Endometrial microvascular endothelial cells (primary cell): Measurements from ENCODE around the gene CRYL1. TPM values are rescaled to one million over a fixed set of nuclear protein-coding genes. Genes with fewer than 3 reads are reported as not detected.

Experiments
- in situ Hi-C: cut with HindIII; loops from 2 replicates; pipeline ENCODE4 v1.10.0; 2017; ENCODE audit warnings: low sequenced_read_pairs, low pct_unique_long_range_greater_than_20kb; ENCODE audit errors: inconsistent ontology term
- total RNA-seq: library from RNA; depleted of rRNA; stranded (reverse); fragments of >200 nt; gene quantifications from one replicate; pipeline ENCODE4 v1.2.3, GENCODE V29; 2015; ENCODE audit errors: inconsistent ontology term

CRYL1 gene, protein sequence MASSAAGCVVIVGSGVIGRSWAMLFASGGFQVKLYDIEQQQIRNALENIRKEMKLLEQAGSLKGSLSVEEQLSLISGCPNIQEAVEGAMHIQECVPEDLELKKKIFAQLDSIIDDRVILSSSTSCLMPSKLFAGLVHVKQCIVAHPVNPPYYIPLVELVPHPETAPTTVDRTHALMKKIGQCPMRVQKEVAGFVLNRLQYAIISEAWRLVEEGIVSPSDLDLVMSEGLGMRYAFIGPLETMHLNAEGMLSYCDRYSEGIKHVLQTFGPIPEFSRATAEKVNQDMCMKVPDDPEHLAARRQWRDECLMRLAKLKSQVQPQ
- total RNA-seq = 53.2 TPM

DNA sequence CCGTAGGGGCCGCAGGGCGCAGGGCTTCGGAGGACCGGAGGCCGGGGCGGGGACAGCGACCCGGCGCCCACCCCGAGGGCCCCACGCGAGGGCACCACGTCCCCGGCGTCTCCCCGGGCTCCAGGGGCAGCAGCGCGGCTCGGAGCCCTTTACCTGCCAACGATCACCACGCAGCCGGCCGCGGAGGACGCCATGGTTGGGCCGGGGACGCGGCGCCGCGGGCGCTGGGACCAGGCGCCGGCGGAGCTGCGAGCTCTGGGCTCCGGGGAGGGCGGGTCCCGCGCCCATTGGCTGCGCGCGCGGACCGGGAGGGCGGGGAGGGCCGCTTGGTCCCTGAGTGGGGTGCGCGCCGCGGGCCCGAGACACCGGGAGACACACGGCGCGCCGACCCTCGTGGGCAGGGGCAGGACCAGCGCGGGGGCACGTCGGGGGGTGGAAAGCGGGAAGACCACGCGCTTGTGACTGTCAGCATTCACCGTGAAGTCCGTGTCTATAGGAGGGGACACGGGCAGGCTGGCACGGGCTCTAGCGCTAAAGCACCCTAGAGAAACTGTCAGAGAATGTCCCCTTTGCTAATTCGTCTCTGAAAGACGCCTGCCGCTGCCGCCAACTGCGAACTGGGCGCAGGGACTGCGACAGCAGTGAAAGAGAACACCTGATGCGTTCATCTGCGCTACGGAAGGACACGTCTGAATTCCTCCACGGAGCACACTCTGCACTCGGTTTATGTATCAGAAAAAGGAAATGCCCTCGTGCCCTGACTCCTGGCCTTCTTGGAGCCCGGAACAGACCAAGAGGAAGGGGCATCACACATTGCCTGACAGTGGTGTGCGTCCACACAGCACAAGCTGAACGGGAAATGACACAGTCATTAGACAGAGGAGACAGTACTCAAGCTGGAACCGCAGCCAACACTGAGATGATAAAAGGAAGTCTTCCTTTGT lies at the start of gene CRYL1:
CRYL1 (minus strand) TSS at position 257 of the 944 bp plus-strand sequence; CDS start at position 194, 63 bp downstream.
- in situ Hi-C loops = no loop called here

DNA sequence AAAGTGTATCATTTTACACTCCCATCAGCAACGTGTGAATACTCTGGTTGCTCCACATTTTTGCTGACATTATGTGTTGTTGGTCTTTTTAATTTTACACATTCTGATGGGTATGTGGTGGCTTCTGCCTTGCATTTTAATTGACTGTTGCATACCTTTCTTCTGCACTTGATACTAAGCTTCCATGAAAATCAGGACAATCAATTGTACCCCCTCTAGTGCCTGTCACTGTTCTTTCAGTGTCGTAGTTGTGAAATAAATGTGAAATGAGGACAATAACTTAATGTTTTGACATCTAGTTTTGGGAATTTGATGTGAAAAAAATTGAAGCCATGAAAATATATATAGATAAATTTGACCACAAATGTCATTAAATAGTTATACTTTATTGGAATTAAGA lies 48.0 kb upstream of the CRYL1 start:
- in situ Hi-C loops = no loop called here

DNA sequence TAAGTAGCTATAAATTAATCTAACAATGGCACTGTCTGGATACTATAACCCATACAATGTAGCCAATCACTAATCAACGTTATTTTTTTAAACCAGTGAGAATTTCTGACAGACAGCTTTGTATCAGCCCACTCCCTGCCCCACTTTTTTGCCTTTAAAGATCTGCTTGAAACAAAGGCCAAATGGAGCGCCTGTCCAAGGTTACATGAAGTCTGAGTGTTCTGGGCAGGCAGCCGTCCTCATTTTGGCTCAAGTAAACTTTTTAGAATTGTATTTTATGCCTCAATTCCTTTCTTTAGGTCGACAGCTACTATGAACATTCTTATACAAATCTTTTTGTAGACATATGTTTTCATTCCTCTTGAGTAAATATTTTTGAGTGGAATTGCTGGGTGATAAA lies 47.5 kb upstream of the CRYL1 start:
- in situ Hi-C loops = no loop called here

DNA sequence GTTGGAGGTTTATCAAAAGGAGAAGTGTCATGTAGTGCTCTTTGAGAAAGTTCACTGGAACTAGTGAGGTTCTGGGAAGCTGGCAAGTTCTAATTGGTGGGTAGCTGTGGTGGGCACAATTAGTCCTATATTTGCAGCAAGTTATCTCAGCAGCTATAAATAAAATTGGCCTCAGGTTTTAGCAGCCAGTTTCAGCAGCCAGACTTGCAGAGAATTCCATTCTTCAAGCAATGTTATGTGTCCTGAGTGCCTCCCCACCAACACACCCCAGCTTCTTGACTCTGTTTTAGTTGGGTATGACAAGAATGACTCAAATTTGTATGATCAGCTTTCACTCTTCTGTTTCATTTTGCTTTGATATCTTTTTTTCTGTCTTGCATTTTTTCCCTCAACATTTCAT lies 46.0 kb upstream of the CRYL1 start:
- in situ Hi-C loops = no loop called here

DNA sequence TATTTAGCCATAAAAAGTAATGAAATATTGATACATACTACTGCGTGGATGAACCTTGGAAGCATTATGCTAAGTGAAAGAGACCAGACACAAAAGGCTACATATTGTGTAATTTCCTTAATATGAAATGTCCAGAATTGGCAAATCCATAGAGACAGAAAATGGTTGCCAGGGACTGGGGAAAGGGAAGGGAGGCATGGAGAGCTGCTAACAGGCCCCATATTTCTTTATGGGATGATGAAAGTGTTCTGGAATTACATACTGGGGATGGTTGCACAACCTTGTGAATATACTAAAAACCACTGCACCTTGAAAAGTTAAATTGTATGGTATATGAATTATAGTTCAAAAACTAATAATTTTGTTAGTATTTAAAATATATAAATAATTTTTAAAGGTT lies 44.9 kb upstream of the CRYL1 start:
- in situ Hi-C loops = no loop called here

DNA sequence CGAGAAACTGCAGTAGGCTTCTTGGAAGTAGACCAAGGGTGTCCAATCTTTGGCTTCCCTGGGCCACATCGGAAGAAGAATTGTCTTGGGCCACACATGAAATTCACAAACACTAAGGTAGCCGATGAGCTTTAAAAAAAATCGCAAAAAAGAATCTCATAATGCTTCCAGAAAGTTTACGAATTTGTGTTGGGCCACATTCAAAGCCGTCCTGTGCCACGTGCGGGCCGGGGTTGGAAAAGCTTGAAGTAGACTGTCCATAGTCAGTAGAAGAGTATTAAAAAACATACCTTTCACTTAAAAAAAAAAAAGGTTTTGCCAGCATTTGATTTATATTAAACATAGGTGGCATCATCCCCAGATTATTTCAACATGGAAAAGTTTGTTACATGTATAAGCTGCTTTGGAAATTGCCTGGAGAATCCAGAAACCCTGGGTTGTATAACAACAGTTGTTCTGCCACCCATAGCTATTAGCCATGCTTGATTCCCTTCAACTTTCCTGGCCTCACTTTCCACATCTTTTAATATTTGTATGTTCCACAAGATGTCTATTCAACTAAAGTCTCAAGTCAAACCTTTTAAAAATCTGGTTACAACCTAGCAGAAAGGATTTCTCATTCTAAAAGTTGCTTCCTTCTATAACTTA lies 42.3 kb upstream of the CRYL1 start:
- in situ Hi-C loops = no loop called here

DNA sequence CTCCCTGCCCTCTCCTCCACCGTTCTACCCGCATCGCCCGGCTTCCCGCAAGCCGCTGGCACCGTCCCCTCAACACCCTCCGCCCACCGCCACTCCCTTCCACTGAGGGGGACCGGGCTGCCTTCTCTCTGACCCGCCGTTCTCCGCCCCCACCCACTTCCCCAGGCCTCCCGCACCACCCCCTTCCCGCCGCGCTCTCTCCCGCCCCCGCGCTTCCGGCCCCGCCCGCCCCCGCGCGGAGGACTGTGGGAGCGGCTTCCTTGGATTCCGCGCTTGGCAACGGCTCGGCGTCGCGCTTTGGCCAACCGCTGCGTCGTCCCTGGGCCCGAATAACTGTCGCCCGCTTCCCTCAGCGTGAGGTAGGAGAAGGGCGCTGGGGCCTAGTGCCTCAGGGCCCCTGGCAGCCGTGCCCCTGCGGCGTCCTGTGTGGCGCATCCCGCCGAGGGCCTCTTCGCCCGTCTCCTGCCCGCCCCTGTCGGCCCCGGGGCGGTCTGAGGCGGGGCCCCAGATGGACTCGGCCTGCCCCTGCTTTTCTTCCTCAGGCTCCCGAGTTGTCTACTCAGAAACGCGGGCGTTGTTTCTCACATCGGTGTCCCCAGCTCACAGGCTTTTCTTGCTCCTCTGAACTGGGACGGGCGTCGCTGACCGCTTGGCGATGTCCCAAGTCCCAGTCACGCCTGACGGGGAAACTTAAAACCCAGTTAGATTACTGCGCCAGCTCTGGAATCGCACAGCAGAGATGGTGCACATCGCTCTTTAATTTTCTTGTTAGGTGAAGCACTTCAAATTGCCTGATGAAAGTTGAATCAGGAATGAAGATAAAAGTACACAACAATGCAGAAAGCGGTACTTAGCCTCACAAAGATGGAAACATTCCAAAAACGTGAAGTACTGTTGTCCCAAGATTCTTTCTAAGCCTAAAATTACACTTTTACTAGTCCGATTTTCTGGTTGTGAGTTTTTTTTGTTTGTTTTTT lies 41.5 kb upstream of the CRYL1 start, which contains the start of gene IFT88:
IFT88 (plus strand) TSS at position 260 of the 977 bp plus-strand sequence. CDS start 7,229 bp downstream, outside the sequence.
- in situ Hi-C loops = no loop called here

DNA sequence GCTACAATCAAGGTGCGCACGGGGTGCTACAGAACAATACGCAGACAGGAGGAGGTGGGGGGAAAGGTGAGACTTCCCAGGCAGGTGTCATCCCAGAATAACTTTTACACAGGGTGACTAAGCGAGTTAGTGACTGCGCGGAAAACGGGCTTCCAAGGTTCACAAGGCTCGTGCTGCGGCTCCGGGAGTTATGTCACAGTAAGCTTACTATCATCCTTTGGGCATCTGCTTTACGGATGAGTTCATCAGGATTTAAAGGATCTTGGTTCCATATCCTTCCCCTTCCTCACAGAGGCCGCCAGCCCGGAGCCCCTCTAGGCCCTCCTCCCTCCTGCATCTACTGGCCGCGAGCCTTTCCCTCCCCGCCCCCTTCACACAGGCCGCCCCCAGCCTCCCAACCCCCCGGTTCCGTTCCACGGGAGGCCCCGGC lies 40.8 kb upstream of the CRYL1 start:
- in situ Hi-C loops = no loop called here

DNA sequence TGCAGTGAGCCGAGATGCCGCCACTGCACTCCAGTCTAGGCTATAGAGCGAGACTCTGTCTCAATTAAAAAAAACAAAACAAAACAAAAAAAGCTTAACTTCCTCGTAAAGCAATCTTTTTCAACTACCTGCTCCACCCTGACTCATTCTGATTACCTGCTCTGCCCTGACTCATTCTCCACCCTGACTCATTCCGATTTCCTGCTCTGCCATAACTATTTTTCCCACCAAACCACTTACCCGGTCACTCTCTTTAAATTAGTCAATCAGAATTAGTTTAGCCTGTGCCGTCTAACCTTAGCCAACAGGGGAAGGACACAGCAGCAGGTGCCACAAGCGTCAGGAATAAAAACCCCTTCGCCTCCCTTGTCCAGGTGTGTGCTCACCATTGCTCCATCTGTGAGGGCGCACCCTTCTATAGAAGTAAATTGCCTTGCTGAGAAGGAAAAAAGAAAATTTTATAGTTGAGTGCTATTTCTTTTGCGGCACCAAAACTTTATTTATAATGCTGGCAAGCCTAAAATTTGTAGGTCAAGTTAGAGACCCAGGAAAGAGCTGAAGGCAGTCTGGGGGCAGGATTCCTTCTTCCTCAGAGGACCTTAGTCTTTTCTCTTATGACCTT lies 39.6 kb upstream of the CRYL1 start:
- in situ Hi-C loops = no loop called here

DNA sequence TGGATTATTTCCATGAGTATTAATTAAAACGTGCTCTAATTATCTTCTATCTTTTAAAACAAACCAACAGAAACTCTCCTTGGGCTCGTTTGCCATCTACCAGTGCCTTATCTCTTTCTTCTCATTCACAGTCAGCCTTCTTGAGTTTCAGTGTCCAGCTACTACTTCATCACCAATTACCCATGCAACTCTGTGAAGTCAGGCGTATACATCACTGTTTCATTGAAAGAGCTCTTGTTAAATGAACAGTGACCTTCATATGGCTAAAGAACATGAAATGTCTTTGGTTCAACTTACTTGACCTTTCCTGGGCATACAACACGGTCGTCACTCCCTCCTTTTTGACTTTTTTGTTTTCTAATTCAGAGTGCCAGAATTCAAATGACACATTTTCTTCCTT lies 36.1 kb upstream of the CRYL1 start:
- in situ Hi-C loops = no loop called here

DNA sequence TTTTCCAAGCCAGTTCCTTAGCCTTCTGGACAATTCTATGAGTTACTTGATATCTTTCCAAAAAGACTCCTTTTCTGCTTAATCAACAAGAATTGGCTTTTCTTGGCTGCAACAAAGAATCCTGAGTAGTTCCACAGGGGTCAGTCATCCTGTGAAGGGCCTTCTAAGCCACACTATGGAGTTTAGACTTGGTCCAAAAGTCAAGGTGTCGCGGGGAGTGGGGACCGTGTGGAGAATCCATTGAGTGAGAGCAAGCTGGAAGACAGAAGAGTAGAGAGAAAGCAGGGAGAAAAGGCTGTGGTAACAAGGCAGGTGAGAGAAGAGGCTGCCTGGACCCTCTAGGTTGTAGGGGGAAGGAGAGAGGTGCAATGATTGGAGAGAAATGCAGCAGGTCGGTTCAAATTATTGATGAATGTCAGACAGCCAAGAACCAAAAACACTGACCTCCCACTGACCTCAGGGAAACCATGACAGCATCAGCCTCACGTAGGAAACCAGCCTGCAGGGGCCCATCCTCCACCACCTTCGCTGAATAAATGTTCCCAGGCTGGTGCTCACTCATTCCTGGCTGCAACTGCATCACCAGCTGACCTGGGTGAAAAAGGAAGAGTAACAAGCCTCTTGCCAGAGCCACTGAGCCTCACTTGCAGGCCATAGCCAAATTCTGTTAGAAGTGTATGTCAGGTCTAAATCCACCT lies 34.2 kb upstream of the CRYL1 start:
- in situ Hi-C loops = no loop called here

DNA sequence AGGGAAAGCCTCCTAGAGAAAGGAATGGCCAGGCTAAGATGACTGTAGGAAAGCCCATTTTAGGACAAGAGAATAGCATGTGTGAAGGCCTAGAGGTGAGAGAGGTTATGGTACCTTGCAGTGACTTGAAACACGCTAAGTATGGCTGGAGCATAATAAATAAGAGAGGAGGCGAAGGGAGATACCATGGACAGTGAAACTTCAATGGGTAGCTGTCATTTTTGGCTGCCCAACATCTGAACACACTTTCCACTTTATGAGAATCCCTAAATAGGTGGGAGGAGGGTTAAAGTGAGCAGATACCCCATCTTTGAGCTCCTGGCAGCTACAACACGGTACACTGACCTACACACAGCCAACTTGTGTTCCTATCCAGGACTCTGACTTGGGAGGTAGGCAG lies 33.3 kb upstream of the CRYL1 start:
- in situ Hi-C loops = no loop called here

DNA sequence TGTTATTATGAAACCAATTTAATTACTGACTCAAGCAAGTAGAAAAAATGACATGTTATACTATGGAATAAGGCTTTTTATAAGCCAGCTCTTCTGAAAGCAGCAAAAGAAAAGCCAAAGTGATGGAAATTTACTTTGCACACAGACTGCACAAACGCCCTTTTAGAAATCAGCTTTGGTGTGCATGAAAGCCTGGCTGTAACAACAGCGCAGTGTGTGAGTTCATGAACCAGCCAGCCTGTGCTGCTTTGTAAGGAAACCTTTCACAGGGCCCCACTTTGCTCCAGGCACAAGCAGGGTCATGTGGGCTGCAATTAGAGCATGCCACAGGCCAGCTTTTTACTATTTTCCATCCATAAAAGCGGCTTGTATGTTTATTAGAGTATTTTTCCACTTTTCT lies 27.7 kb upstream of the CRYL1 start:
- in situ Hi-C loops = no loop called here

DNA sequence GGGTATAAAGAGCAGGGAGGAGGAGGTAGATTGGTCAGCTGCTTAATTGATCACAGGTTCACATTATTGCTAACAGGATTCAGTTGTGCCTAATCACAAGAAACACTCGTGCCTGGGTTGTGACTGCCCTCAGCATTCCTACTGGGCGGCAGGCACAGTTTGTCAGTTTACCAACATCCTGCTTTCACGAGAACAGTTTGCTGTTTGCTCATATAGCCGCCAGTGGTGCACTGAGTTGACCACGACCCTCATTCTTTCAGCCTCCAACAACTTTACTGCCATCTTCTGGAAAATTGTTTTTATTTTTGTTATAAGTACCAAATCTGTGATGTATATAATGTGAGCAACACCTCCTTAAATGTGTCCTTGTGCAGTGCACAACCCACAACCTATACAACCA lies 25.1 kb upstream of the CRYL1 start:
- in situ Hi-C loops = no loop called here

DNA sequence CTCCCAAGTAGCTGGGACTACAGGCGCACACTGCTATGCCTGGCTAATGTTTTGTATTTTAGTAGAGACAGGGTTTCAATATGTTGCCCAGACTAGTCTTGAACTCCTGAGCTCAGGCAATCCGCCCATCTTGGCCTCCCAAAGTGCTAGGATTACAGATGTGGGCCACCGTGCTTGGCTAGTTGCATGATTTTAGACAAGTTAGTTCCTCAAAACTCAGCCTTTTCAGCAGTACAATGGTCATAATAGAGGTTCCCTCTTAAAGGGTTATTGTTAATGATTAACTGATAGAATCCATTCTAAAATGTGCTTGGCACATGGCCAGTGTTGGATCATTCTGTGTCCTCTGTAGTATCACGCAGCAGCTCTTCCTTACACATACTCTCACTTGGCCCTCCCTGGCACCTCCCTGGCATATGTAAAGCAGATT lies 21.8 kb upstream of the CRYL1 start:
- in situ Hi-C loops = no loop called here

DNA sequence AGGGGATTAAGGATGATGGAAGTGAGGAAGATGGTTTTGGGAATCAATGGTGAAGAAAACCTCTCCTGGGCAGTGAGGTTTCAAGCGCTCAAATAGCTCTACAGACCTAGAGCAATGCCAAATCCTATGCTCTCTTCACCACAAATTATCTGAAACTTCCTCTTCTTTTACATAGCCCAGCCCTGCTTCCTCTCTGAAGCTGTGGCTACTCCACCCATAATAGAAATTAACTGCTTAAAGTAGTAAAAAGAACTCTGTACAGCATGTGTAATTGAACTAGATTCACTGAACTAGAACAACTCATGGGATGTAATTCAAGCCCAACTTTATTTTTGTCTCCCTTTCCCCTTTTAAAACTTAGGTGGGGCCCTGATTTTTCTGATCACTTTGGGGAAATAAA lies 20.9 kb upstream of the CRYL1 start:
- in situ Hi-C loops = no loop called here

DNA sequence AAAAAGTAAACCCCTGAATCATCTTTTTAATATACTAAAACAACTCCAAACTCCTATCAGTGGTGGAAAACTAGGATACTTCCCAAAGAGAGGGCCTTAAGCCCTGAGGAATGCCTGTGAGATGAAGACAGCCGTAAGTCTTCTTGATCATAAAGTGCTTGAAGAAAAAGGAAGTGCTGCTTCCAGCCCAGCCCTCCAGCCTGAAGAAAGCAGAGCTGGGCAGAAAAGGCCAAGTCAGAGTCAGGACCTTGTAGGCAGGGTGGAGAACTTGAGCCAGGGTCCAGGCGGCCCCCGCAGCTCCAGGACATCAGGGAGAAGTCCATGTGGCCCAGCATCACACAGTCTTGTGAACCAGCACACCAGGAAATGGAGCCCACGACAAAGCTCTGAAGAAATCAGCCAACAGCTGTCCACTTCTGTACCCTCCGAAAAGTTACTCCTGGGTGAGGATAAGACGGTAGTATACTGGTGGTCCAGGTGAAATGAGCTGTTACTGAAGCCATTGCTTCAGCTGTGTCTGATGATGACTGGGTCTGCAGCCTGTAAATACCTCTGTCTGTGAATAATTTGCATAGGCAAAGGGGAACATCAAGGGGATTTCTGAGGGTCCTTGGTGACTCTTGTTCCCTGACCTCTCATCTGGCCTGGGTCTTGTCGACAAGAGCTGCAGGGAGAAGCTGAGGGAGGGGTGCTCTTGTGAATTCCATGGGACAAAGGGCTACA lies 18.7 kb upstream of the CRYL1 start:
- in situ Hi-C loops = no loop called here
